ENCODE measurements around the gene PDIA2. TPM values are rescaled to one million over a fixed set of nuclear protein-coding genes. Genes with fewer than 3 reads are reported as not detected.

PDIA2 gene
- total RNA-seq, 1 donor from 2014 or later = not detected

DNA sequence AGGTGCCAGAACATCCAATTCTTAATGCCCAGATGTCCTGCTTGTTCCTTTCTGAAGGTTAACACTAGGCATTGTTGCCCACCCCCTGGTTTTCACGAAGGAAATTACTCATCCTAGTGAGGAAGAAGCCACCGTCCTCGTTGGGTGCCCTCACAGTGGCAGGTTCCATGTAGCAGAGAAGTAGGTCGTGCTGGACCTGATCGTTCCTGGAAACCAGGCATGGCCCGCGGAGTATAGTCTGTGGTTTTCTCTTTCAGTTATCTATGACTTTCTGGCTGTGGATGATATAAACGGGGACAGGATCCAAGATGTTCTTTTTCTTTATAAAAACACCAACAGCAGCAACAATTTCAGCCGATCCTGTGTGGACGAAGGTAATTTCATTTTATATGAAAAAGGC is 23.7 kb upstream of the PDIA2 start:
- TF ChIP-seq, protein P1, sequence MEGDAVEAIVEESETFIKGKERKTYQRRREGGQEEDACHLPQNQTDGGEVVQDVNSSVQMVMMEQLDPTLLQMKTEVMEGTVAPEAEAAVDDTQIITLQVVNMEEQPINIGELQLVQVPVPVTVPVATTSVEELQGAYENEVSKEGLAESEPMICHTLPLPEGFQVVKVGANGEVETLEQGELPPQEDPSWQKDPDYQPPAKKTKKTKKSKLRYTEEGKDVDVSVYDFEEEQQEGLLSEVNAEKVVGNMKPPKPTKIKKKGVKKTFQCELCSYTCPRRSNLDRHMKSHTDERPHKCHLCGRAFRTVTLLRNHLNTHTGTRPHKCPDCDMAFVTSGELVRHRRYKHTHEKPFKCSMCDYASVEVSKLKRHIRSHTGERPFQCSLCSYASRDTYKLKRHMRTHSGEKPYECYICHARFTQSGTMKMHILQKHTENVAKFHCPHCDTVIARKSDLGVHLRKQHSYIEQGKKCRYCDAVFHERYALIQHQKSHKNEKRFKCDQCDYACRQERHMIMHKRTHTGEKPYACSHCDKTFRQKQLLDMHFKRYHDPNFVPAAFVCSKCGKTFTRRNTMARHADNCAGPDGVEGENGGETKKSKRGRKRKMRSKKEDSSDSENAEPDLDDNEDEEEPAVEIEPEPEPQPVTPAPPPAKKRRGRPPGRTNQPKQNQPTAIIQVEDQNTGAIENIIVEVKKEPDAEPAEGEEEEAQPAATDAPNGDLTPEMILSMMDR (conservative IDR thresholded peaks at IDR 0.05; ENCODE audit: low read depth, low read length) = no peak
- DNase-seq (ENCODE audit: low read depth) = no peak
- H3K4me3 ChIP-seq (ENCODE audit: low read depth, low read length) = no peak overlapping the region

DNA sequence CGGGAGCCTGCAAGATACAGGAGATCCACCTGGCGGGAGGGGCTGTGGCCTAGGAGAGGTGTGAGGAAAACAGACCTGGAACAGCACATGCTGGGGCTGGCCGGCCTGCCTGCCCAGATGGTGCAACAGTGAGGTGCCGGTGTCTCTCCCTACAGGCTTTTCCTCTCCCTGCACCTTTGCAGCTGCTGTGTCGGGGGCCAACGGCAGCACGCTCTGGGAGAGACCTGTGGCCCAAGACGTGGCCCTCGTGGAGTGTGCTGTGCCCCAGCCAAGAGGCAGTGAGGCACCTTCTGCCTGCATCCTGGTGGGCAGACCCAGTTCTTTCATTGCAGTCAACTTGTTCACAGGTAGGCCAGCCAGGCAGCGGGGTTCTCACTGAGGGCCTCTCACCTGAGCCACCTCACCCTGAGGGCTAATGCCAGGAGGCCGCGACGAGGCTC is 23.1 kb upstream of the PDIA2 start:
- TF ChIP-seq, protein P1 (conservative IDR thresholded peaks at IDR 0.05; ENCODE audit: low read depth, low read length) = no peak
- no peak for DNase-seq (ENCODE audit: low read depth)
- no peak overlapping the region for H3K4me3 ChIP-seq (ENCODE audit: low read depth, low read length)

DNA sequence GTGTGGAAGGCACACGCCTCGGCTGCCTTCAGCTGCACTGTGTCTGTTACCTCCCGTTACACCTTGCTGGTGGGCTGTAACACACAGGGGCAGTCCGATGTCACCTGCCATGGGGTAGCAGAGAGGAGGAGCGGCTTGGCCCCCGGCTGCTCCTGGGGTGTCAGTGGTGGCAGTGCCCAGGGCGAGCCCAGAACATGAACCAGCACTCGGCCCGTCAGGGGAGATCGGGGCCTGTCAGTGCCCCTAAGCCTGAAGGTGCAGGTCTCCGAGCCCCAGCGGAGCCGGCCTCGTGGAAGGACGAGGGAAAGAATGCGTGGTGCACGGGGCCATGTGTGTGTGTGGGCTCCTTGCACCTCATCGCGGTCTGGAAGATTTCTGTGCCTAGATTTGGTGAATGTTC is 22.6 kb upstream of the PDIA2 start:
- DNase-seq (ENCODE audit: low read depth) = no peak
- TF ChIP-seq, protein P1 (conservative IDR thresholded peaks at IDR 0.05; ENCODE audit: low read depth, low read length) = no peak
- H3K4me3 ChIP-seq (ENCODE audit: low read depth, low read length) = no peak overlapping the region

DNA sequence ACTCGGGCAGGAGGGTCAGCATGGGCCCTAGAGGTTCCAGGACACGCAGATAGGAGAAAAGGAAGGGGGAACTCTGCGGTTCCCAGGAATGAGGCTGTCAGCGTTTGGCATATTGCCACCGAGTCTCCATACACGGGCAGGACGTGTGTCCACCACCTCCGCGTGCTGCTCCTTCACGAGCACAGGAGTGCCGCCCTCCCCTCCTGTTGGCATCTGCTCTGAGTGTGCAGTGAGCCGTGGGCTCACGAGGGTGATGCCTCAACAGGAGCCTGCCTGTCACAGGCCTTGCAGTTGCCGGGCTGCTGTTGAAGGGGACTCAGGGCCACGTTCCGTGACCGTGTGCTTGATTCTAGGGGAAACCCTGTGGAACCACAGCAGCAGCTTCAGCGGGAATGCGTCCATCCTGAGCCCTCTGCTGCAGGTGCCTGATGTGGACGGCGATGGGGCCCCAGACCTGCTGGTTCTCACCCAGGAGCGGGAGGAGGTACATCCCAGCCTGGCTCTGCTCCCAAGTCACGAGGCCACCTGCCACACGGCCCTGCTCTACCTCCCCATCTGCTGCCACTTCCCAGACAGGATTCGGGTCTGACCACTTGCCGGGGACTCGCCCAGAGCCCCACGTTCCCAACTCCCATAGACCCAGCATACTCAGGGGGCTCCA is 21.8 kb upstream of the PDIA2 start:
- TF ChIP-seq, protein P1 (conservative IDR thresholded peaks at IDR 0.05; ENCODE audit: low read depth, low read length) = no peak
- no peak overlapping the region for H3K4me3 ChIP-seq (ENCODE audit: low read depth, low read length)
- no peak for DNase-seq (ENCODE audit: low read depth)

DNA sequence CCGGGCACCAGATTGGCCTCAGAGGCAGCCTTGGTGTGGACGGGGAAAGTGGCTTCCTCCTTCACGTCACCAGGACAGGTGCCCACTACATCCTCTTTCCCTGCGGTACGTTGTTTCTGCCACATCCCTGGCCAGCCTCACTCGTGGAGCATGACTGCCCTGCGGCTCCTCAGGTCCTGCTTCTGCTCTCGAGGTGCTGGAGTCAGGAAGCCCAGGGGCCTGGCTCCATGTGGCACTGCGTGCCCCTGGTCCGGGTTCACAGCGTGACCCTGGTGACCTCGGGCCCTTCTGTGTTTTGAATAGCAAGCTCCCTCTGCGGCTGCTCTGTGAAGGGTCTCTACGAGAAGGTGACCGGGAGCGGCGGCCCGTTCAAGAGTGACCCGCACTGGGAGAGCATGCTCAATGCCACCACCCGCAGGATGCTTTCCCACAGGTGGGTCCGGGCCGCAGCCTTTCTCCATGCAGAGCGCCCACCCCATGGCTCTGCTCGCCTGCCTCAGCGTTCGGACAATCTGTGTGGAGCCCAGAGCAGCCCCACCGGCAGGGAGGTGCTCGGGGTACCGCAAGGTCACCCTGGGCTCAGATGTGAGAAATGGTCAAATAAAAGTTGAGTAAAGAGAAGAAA is 20.7 kb upstream of the PDIA2 start:
- DNase-seq (ENCODE audit: low read depth) = no peak
- no peak overlapping the region for H3K4me3 ChIP-seq (ENCODE audit: low read depth, low read length)
- TF ChIP-seq, protein P1 (conservative IDR thresholded peaks at IDR 0.05; ENCODE audit: low read depth, low read length) = no peak

DNA sequence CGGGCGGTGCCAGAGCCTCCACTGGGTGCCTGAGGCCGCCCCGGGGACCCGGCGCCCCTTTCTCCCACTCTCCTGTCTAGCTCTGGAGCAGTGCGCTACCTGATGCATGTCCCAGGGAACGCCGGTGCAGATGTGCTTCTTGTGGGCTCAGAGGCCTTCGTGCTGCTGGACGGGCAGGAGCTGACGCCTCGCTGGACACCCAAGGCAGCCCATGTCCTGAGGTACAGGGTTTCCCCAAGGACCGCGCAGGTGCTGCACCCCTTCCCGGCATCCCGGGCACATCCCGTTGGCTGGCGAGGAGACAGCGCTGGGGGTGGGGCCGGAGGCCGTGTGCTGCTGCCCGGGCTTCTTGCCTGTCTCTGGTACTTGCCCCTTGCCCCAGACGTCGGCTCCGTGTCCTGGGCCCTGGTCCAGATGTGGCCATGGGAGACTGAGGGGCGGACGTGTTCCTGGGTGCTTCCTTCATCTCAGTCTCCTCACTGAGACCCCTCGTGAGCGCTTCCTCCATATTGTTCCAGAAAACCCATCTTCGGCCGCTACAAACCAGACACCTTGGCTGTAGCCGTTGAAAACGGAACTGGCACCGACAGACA is 19.7 kb upstream of the PDIA2 start:
- DNase-seq (ENCODE audit: low read depth) = no peak
- TF ChIP-seq, protein P1 (conservative IDR thresholded peaks at IDR 0.05; ENCODE audit: low read depth, low read length) = no peak
- H3K4me3 ChIP-seq (ENCODE audit: low read depth, low read length) = no peak overlapping the region
